Activated naive CD4-positive, alpha-beta T cell treated with anti-CD3 and anti-CD28 coated beads, Interleukin-2, amount 50 U/mL, for 72 hours (primary cell): ENCODE measurements around the gene MAST3. TPM values are rescaled to one million over a fixed set of nuclear protein-coding genes. Genes with fewer than 3 reads are reported as not detected.

Experiments used
- ATAC-seq, 2 donors: fragments of 150-1000 bp; cut with Tn5 transposase; 2 replicates each; pipeline ENCODE4 v1.10.0; 2021; ENCODE audit warnings: mild to moderate bottlenecking in 2 of 2, moderate library complexity in 2 of 2
- DNase-seq, 2 donors: peaks; one replicate each; pipeline ENCODE4 v3.0.0; 2021 to 2022; ENCODE audit warnings: low spot score in 2 of 2
- H3K27ac Mint-ChIP-seq, 2 donors: one replicate each; pipeline ENCODE4 v1.8.0; 2022; ENCODE audit warnings: mild to moderate bottlenecking in 2 of 2, mixed read lengths in 2 of 2
- H3K36me3 Mint-ChIP-seq, 2 donors: one replicate each; pipeline ENCODE4 v1.8.0; 2022; ENCODE audit warnings: mixed read lengths in 2 of 2
- H3K9me3 Mint-ChIP-seq, 2 donors: one replicate each; pipeline ENCODE4 v1.8.0; 2022; ENCODE audit warnings: mixed read lengths in 2 of 2
- total RNA-seq, 2 donors: library from RNA; stranded (reverse); gene quantifications; one replicate each; pipeline ENCODE4 v1.2.3, GENCODE V29; 2022

Gene MAST3
- 10 to 100 TPM; 19.5 to 54.6 TPM for total RNA-seq

DNA sequence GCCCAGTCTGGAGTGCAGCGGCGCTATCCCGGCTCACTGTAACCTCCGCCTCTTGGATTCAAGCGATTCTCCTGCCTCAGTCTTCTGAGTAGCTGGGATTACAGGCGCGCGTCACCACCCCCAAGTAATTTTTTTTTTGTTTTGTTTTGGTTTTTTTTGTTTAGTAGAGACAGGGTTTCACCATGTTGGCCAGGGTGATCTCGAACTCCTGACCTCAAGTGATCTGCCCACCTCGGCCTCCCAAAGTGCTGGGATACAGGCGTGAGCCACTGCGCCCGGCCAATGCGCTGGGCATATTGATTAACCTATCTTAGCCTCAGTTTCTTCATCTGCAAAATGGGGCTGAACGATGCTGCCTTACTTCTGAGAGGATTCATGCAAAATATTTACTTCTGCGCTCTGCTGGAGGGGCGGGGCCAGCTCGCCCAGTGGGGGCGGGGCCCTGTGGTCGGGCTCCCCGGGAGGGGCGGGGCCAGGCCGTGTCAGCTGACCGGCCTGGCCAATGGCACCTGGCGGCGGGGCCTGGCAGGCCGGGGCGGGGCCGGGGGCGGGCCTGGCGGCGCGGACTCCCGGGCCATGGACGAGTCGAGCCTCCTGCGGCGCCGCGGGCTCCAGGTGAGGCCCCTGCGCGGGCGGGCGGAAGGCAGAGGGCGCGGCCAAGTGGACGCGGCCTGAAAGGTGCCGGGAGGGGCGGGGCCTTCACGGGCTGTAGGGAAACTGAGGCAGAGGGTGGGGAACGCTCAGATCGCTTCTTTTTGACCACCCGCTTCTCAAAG is at the start of gene MAST3:
Gene MAST3, plus strand, starts transcription at position 562 of the 776 bp plus-strand sequence. Its CDS starts 15 bp downstream, at position 577.
- DNase-seq (peak; percentile 95 to 97), ATAC-seq (peak; percentile 90 to 98)
- H3K27ac Mint-ChIP-seq, result peak within 1 kb of the TSS; percentile 13 to 77
- no peaks in the 10 kb centered on the region for H3K9me3 Mint-ChIP-seq
- no peaks in the 10 kb centered on the region for H3K36me3 Mint-ChIP-seq

DNA sequence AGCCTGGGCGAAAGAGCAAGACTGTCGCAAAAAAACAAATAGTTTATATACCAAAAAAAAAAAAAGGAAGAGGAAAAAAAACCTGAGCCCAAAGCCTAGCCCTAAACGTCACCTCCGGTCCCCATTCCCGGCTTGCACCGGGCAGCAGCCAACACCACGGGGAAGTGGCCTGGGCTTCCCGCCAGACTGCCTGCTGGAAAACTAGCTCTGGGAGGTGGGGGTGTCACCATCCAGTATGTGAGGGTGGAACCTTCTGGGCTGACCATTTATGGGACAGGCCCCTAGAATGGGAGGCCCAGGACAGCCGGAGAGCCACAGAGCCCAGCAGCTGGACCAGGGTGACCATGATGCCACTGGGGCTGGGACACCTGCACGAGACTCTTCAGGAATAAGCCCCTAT is 48.2 kb upstream of the MAST3 start:
- Mint-ChIP-seq H3K27ac (peak overlapping the region in 1 of 2 donors; percentile 73), H3K36me3 (no peaks in the 10 kb centered on the region), H3K9me3 (no peaks in the 10 kb centered on the region)
- ATAC-seq (no peak), DNase-seq (no peak)

DNA sequence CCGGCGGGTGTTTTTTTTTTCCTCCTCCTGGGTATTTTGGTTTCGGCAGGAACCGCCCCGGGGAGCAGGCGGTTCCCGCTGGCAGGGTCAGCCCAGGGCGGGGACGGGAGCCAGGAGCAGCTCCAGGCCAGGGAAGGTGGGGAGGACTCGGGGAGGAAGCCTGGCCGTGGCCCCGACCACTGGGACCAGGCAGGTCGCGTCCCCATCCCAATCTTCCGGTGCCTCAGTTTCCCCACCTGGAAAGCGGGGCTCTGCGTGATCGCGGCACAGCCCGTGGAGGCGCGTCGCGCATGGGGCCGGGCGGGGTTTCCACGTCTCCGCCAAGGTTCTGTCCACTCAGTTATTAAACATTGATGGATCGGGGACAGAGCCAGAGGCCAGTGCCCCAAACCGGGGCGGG is 45.7 kb upstream of the MAST3 start:
- H3K9me3 Mint-ChIP-seq, result no peaks in the 10 kb centered on the region
- H3K27ac Mint-ChIP-seq, result no peak overlapping the region
- H3K36me3 Mint-ChIP-seq, result no peaks in the 10 kb centered on the region
- DNase-seq, result no peak
- no peak for ATAC-seq

DNA sequence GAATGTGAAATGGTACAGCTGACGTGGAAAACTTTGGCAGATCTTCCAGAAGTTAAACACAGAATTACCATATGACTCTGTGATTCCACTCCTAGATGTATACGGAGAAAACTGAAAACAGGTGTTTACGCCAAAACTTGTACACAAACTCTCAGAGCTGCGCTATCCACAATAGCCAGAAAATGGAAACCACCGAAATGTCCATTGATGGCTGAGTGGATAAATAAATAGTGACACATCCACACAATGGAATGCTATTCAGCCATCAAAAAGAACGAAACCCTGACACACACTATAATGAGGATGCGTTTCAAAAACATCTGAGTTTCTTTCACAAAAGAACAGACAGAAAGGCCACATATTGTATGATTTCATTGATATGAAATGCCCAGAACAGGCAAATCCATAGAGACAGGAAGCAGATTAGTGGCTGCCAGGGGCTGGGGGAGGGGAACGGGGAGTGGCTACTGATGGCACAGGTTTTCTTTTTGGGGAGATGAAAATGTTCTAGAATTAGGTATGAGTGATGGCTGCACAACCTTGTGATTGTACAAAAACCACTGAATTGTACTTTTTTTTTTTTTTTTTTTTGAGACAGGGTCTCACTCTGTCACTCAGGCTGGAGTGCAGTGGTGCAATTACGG is 43.9 kb upstream of the MAST3 start:
- DNase-seq (no peak), ATAC-seq (no peak)
- H3K9me3 Mint-ChIP-seq, result no peaks in the 10 kb centered on the region
- H3K36me3 Mint-ChIP-seq, result no peaks in the 10 kb centered on the region
- no peak overlapping the region for H3K27ac Mint-ChIP-seq

DNA sequence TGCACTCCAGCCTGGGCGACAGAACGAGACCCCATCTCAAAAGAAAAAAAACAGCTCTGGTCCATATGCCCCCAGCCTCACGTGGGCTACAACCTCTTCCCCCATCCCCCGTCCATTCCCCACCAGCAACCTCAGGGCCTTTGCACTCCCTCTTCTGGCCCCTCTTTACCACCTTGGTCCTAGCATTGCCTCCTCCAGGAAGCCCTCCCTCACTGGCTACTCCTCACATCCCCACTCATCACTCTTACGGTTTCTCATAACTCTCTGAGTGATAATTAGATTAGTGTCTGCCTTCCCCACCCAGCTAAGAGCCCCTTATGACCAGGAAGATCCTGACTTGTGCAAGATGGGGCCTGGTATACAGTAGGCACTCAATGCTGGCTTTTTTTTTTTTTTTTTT is 41.6 kb upstream of the MAST3 start:
- no peak overlapping the region for H3K27ac Mint-ChIP-seq
- no peaks in the 10 kb centered on the region for H3K36me3 Mint-ChIP-seq
- DNase-seq (no peak), ATAC-seq (no peak)
- no peaks in the 10 kb centered on the region for H3K9me3 Mint-ChIP-seq

DNA sequence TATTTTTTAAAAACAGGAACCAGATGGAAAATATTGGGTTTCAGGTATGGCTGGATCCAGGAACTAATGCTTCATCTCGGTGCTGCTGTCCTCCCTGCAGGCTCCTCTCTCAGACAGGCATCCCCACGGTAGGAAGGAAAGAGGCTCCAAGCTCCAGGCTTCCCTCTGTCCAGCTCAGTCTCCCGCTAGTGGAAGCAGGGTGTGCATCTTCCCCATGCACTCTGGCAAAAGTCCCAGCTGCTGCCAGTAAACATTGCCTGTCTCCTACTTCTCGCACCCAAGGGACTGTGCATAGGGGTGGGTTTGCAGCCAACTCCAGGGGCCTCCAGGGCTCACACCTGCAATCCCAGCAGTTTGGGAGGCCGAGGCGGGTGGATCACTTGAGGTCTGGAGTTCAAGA is 40.0 kb upstream of the MAST3 start:
- DNase-seq (no peak), ATAC-seq (no peak)
- H3K9me3 Mint-ChIP-seq, result no peaks in the 10 kb centered on the region
- H3K36me3 Mint-ChIP-seq, result no peaks in the 10 kb centered on the region
- H3K27ac Mint-ChIP-seq, result peak overlapping the region in 1 of 2 donors; percentile 75

DNA sequence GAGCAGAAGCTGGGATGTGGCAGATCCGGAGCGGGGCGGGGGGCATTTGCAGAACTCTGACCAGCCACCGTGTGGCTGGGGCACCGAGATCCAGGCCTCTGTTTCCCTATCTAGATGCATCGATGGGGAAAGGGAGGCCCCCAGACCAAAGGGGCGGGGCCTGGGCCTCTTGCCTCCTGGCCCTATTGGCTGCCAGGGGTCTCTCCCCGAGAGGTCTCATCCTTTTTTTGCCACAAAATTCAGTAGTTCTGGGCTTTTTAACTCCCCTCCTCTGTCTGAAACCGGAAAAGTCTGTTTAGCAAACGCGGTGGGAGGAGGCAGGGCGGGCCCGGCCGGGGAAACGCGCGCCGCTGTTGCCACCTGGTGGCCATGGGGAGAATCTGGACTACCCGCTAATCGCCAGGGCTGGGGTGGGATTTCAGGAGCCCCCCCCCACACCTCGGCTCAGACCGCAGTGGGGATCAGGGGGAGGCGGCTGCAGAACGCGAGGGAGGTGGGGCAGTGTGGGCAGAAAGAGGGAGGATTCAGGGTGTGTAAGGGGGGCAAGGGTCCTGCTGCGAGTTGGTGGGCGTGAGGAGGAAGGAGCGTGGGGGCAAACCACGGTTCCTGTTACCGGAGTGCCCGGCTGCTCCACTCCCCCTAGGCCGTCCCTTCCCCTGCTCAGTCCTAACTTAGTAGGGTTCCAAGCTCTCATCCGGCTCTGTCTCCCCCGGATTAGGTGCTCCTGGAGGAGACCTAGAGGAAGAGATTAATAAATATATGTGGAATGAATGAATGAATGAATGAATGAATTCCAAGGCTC is 39.2 kb upstream of the MAST3 start:
- peak overlapping the region in 1 of 2 donors; percentile 75 for H3K27ac Mint-ChIP-seq
- ATAC-seq, result peak; percentile 88 to 94
- no peaks in the 10 kb centered on the region for H3K36me3 Mint-ChIP-seq
- no peaks in the 10 kb centered on the region for H3K9me3 Mint-ChIP-seq
- DNase-seq, result peak; percentile 81 to 85

DNA sequence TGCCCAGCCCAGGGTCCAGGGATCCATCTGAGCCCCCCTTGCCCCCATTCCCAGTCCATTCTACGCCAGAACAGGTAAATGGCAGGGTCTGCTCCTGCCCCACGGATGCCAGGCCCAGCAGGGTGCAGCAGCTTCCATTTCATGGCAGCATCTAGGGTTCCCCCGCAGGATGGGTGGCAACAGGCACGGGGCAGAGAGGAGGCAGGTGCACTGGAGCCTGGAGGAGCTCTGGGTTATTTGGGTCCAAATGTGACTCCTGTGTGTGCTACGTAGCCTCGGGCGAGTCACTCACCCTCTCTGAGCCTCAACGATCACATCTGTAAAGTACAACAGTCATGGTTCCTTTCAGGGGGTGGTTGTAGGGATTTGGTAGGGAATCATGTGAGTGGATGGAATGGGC is 38.3 kb upstream of the MAST3 start:
- Mint-ChIP-seq H3K36me3 (no peaks in the 10 kb centered on the region), H3K9me3 (no peaks in the 10 kb centered on the region), H3K27ac (no peak overlapping the region)
- ATAC-seq (no peak), DNase-seq (no peak)

DNA sequence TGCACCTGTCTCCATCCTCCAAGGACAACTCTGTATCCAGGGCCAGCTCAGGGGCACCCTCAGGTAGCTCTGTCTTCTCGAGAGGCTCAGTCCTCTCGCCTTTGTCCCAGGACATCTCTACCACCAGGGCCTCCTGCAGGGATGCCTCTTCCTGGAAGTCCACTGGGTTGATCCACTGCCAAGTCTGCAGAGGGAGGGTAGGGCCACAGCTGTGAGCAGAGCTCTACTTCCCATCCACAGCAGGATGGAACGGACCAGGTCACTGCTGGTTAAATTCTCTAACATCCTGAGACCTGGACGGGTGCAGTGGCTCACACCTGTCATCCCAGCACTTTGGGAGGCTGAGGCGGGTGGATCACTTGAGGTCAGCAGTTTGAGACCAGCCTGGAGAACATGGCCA is 37.7 kb upstream of the MAST3 start:
- DNase-seq (no peak), ATAC-seq (no peak)
- H3K27ac Mint-ChIP-seq, result no peak overlapping the region
- no peaks in the 10 kb centered on the region for H3K36me3 Mint-ChIP-seq
- no peaks in the 10 kb centered on the region for H3K9me3 Mint-ChIP-seq

DNA sequence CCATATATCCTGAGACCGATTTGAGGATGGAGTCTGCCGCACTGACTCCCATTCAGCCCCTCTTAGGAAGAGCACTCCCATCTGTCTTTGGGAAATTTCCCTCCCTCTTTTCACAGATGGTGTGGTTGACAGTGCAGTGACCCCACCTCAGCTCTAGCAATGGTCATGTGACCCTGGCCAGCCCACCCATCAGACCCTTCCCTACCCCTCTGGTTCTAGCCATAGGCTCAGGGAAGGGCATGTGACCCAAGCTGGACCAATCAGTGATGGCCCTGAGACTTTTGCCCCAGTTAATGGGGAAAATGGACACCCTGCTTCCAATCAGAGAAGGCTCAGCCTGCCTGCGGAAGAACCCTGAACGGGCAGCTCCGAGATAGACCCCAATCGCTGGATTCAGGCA is 37.1 kb upstream of the MAST3 start:
- DNase-seq (no peak), ATAC-seq (no peak)
- no peaks in the 10 kb centered on the region for H3K9me3 Mint-ChIP-seq
- no peak overlapping the region for H3K27ac Mint-ChIP-seq
- H3K36me3 Mint-ChIP-seq, result no peaks in the 10 kb centered on the region

DNA sequence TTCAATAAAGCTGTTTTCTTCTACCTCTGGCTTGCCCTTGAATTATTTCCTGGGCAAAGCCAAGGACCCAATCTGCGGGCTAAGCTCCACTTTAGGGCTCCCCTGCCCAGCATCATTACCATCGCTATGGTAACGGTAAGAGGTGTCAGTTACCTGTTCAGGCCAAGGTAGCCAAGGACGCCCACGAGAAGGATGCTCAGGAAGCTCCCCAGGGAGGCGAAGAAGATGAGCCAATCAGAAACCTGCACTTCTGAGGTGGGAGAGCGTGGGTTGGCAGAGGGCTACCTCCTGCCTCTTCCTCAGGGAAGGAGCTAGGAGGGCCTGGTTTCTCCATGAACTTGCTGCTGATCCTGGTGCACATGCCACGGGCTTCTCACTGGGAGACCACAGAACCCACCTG is 35.5 kb upstream of the MAST3 start:
- Mint-ChIP-seq H3K27ac (no peak overlapping the region), H3K9me3 (no peaks in the 10 kb centered on the region), H3K36me3 (no peaks in the 10 kb centered on the region)
- DNase-seq (no peak), ATAC-seq (no peak)

DNA sequence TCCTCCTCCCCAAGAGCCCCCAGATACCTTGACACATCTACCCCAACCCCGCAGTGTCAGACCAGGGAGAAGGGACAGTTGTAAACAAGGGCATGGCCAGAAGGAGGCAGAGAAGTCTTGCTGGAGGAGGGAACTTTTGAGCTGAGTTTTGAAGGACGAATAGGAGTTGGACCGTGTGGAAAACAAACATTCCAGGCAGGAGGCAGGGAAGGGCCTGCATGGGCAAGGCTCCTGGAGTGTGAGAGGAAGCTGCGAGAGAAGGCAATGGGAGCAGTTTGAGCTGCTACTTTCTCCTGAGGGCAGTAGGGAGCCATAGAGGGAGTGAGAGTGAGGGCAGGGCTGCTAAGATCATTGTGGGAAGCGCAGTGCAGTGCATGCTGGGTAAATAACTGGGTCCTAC is 34.1 kb upstream of the MAST3 start:
- no peak for DNase-seq
- Mint-ChIP-seq H3K27ac (no peak overlapping the region), H3K36me3 (no peaks in the 10 kb centered on the region), H3K9me3 (no peaks in the 10 kb centered on the region)
- ATAC-seq, result peak in 1 of 2 donors; percentile 13

DNA sequence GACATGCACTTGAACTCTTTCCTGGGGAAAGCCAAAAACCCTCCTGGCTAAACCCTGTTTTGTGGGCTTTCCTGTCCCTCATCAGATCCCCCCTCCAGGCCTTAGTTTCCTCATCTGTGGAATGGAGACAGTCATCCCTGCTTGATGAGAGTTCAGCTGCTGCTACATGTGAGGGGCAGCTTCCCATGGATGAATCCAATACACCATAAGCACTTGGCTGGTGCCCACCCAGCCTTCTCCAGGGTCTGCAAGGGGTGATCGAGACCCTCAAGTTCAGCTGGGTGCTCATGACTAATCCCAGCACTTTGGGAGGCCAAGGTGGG is 32.4 kb upstream of the MAST3 start:
- Mint-ChIP-seq H3K9me3 (no peaks in the 10 kb centered on the region), H3K36me3 (no peaks in the 10 kb centered on the region), H3K27ac (no peak overlapping the region)
- ATAC-seq (no peak), DNase-seq (no peak)

DNA sequence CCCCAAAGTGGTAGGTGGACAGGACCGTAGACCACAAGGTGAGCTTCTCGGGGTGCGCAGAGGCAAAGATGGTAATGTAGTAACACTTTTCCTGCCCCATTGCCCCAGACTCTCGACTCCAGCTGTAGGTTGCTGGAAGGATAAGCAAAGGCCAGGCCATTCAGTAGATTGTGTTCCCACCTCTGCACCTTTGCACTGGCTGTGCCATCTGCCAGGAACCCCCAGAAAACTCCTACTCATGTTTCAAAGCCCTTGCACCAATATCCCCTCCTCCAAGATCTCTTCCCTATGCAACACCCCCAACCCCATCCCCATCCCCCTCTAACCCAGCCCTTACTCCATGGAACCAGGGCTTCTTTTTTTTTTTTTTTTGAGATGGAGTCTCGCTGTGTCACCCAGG is 29.2 kb upstream of the MAST3 start:
- Mint-ChIP-seq H3K36me3 (no peaks in the 10 kb centered on the region), H3K27ac (peak overlapping the region in 1 of 2 donors; percentile 92)
- no peak for ATAC-seq

DNA sequence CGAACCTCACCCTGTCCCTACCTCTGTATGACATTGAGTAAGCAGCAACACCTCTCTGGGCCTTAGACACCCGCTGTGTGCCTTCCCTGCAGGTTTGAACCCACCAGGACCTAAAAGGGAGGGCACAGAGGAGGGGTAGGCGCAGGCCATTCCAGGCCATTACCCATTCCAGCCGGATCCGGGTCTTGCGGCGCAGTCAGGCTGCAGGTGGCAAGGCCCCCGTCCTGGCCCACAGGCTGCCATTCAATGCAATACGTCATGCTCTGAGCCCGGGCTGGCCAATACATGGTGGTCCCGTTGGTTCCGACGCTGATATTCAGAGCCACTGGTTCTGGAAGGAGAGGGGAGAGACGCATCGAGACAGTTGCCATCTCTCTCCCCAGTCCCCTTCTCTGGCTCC is 28.2 kb upstream of the MAST3 start:
- ATAC-seq, result no peak
- H3K36me3 Mint-ChIP-seq, result no peaks in the 10 kb centered on the region
- peak overlapping the region in 1 of 2 donors; percentile 25 for H3K27ac Mint-ChIP-seq
- DNase-seq, result no peak
- no peaks in the 10 kb centered on the region for H3K9me3 Mint-ChIP-seq

More for the DNA sequence above, 29.2 kb upstream of the MAST3 start:
- DNase-seq, result no peak
- no peaks in the 10 kb centered on the region for H3K9me3 Mint-ChIP-seq

DNA sequence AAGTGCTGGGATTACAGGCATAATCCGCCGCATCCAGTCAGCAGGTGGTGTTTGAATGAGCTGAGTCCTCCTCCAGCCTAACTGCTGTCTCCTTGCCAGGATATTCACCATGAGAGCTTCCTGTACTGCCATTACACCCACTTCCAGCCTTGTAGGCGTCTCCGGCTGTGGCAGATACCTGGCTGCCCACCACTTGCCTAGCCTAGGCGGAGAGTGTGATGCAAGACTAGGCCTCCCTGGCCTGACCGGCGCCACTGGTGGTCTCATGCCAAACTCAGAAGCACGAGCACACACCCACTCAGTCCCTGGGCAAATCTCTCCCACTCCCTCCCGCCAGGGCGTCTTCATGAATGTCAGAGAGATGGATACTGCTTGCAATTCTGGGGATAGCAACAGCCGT is 27.4 kb upstream of the MAST3 start:
- ATAC-seq, result no peak
- Mint-ChIP-seq H3K27ac (no peak overlapping the region), H3K9me3 (no peaks in the 10 kb centered on the region), H3K36me3 (no peaks in the 10 kb centered on the region)
- no peak for DNase-seq

DNA sequence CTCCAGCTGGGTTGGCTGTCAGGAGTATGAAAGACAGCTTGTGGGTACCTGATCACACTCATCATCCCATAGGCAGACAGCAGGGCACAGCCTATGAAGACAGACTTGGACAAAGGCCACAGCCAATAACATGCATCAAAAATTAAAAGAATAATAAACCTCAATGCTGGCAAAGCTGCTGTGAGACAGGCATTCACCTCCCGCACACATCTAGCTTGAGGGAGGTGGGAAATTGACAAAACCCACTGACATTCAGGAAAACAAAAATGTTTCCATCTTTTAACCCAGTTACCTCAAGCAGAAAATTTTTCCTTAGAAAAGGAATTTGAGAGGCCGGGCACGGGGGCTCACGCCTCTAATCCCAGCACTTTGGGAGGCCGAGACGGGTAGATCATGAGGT is 25.2 kb upstream of the MAST3 start:
- Mint-ChIP-seq H3K27ac (peak overlapping the region in 1 of 2 donors; percentile 68), H3K36me3 (no peaks in the 10 kb centered on the region), H3K9me3 (no peaks in the 10 kb centered on the region)
- ATAC-seq, result no peak
- DNase-seq, result no peak
